ENCODE measurements around the gene GNB1.

Gene GNB1

GRCh38 chr1:1825217-1825616 is 65.7 kb downstream of the GNB1 start:
- no peak for DNase-seq (ENCODE audit: low read depth)

- no peak for DNase-seq (ENCODE audit: low read depth)
Measured at GRCh38 chr1:1819762-1820161, 71.1 kb downstream of the GNB1 start.

GRCh38 chr1:1817221-1817620 is 73.7 kb downstream of the GNB1 start:
- DNase-seq (ENCODE audit: low read depth): no peak

GRCh38 chr1:1815606-1816281 is 75.1 kb downstream of the GNB1 start:
- no peak for DNase-seq (ENCODE audit: low read depth)

GRCh38 chr1:1809489-1809888 is 81.4 kb downstream of the GNB1 start:
- no peak for DNase-seq (ENCODE audit: low read depth)

- DNase-seq (ENCODE audit: low read depth): no peak
Measured at GRCh38 chr1:1808206-1808605, 82.7 kb downstream of the GNB1 start.

- no peak for DNase-seq (ENCODE audit: low read depth)
Measured at GRCh38 chr1:1806890-1807289, 84.0 kb downstream of the GNB1 start.

GRCh38 chr1:1804301-1804700 is 86.6 kb downstream of the GNB1 start:
- no peak for DNase-seq (ENCODE audit: low read depth)

GRCh38 chr1:1802871-1803270 is 88.0 kb downstream of the GNB1 start:
- no peak for DNase-seq (ENCODE audit: low read depth)

GRCh38 chr1:1799716-1800115 is 91.2 kb downstream of the GNB1 start:
- DNase-seq (ENCODE audit: low read depth): no peak

- no peak for DNase-seq (ENCODE audit: low read depth)
Measured at GRCh38 chr1:1797731-1798341, 93.1 kb downstream of the GNB1 start.

GRCh38 chr1:1796466-1796865 is 94.4 kb downstream of the GNB1 start:
- no peak for DNase-seq (ENCODE audit: low read depth)

GRCh38 chr1:1794999-1795398 is 95.9 kb downstream of the GNB1 start:
- no peak for DNase-seq (ENCODE audit: low read depth)

- no peak for DNase-seq (ENCODE audit: low read depth)
Measured at GRCh38 chr1:1793481-1794244, 97.2 kb downstream of the GNB1 start.

- no peak for DNase-seq (ENCODE audit: low read depth)
Measured at GRCh38 chr1:1788646-1789431, 102.0 kb downstream of the GNB1 start.

GRCh38 chr1:1788136-1788535 is 102.8 kb downstream of the GNB1 start:
- DNase-seq (ENCODE audit: low read depth): no peak

- no peak for DNase-seq (ENCODE audit: low read depth)
Measured at GRCh38 chr1:1786836-1787605, 103.9 kb downstream of the GNB1 start.

GRCh38 chr1:1785666-1786065 is 105.2 kb downstream of the GNB1 start:
- no peak for DNase-seq (ENCODE audit: low read depth)

GRCh38 chr1:1784933-1785332 is 106.0 kb downstream of the GNB1 start:
- no peak for DNase-seq (ENCODE audit: low read depth)

- no peak for DNase-seq (ENCODE audit: low read depth)
Measured at GRCh38 chr1:1783320-1783719, 107.6 kb downstream of the GNB1 start.

- DNase-seq (ENCODE audit: low read depth): no peak
Measured at GRCh38 chr1:1782399-1783221, 108.3 kb downstream of the GNB1 start.

Measured in HS-27A (cell line).